Measurements from ENCODE around the gene NSL1. TPM values are rescaled to one million over a fixed set of nuclear protein-coding genes. Genes with fewer than 3 reads are reported as not detected.
"Not testable (repeated sequence)": the region's sequence is repeated elsewhere in the genome, so short reads cannot be mapped to it uniquely, and the experiment has no call there.

The NSL1 gene
- polyA plus RNA-seq, 3 donors: 39.7 to 44.1 (median 42.3) TPM

GRCh38 chr1:212794561-212795014 is 3.0 kb upstream of the NSL1 start:
- no peak for DNase-seq

- DNase-seq: no peak
Observed at GRCh38 chr1:212792396-212792908, 875 bp upstream of the NSL1 start.

- no peak for DNase-seq
Observed at GRCh38 chr1:212791261-212791675, 309 bp downstream of the NSL1 start.

- no peak for DNase-seq
Observed at GRCh38 chr1:212785871-212786270, 5.7 kb downstream of the NSL1 start.

- DNase-seq: no peak
Observed at GRCh38 chr1:212783976-212784375, 7.6 kb downstream of the NSL1 start.

- no peak for DNase-seq
Observed at GRCh38 chr1:212782422-212783154, 9.0 kb downstream of the NSL1 start.

- no peak for DNase-seq
Observed at GRCh38 chr1:212781225-212781624, 10.4 kb downstream of the NSL1 start.

- DNase-seq: no peak
Observed at GRCh38 chr1:212780759-212781158, 10.8 kb downstream of the NSL1 start.

- not testable (repeated sequence) for DNase-seq
Observed at GRCh38 chr1:212779086-212779485, 12.5 kb downstream of the NSL1 start.

- no peak for DNase-seq
Observed at GRCh38 chr1:212777151-212777550, 14.4 kb downstream of the NSL1 start.

GRCh38 chr1:212775241-212775640 is 16.3 kb downstream of the NSL1 start:
- DNase-seq: no peak

- DNase-seq: no peak
Observed at GRCh38 chr1:212774584-212774983, 17.0 kb downstream of the NSL1 start.

GRCh38 chr1:212773011-212773410 is 18.6 kb downstream of the NSL1 start:
- DNase-seq: no peak

- DNase-seq: no peak
Observed at GRCh38 chr1:212771341-212771740, 20.2 kb downstream of the NSL1 start.

GRCh38 chr1:212769459-212770167 is 22.0 kb downstream of the NSL1 start:
- DNase-seq: no peak

GRCh38 chr1:212766825-212767224 is 24.8 kb downstream of the NSL1 start:
- not testable (repeated sequence) for DNase-seq

- DNase-seq: not testable (repeated sequence)
Observed at GRCh38 chr1:212764718-212765281, 26.8 kb downstream of the NSL1 start.

GRCh38 chr1:212762839-212763238 is 28.7 kb downstream of the NSL1 start:
- DNase-seq: no peak

GRCh38 chr1:212762234-212762633 is 29.3 kb downstream of the NSL1 start:
- DNase-seq: no peak

GRCh38 chr1:212760126-212760823 is 31.3 kb downstream of the NSL1 start:
- DNase-seq: no peak

GRCh38 chr1:212759683-212760082 is 31.9 kb downstream of the NSL1 start:
- no peak for DNase-seq

- no peak for DNase-seq
Observed at GRCh38 chr1:212754680-212755079, 36.9 kb downstream of the NSL1 start.
